HAP-1 (cell line): ENCODE results near the gene CRP.

Experiments
- DNase-seq, 2 experiments: peaks; one replicate each; pipeline ENCODE4 v3.0.0-alpha.2; 2016 to 2020; ENCODE audit warnings: low spot score in 2 of 2
- H3K27me3 ChIP-seq: fragments of 250-450 bp; sonication (Bioruptor Pico); 2 replicates; pipeline ENCODE4 v1.5.1; 2020; ENCODE audit warnings: low read depth, mild to moderate bottlenecking, moderate library complexity
- H3K36me3 ChIP-seq: fragments of 250-450 bp; sonication (Bioruptor Pico); replicated peaks from 2 replicates; pipeline ENCODE4 v1.5.1; 2020; ENCODE audit warnings: mild to moderate bottlenecking
- H3K4me1 ChIP-seq: fragments of 250-450 bp; sonication (Bioruptor Pico); 2 replicates; pipeline ENCODE4 v1.5.1; 2020; ENCODE audit warnings: mild to moderate bottlenecking
- H3K4me3 ChIP-seq: fragments of 250-450 bp; sonication (Bioruptor Pico); 2 replicates; pipeline ENCODE4 v1.5.1; 2020; ENCODE audit warnings: mild to moderate bottlenecking, moderate library complexity
- H3K9me3 ChIP-seq: fragments of 250-450 bp; sonication (Bioruptor Pico); 2 replicates; pipeline ENCODE4 v1.5.1; 2020; ENCODE audit warnings: mild to moderate bottlenecking, moderate library complexity
- in situ Hi-C: fragments of 300-500 bp; cut with MboI; formaldehyde crosslinking; loops from 3 replicates; pipeline ENCODE4 v1.14.3; 2020; ENCODE audit warnings: low sequenced_read_pairs, inconsistent platforms, mixed read lengths

CRP gene

GRCh38 chr1:159719990-159720389 is 5.6 kb upstream of the CRP start:
- H3K4me1 ChIP-seq, result no peaks in the 10 kb centered on the region
- no peaks in the 10 kb centered on the region for H3K9me3 ChIP-seq
- no peak overlapping the region for H3K4me3 ChIP-seq
- no peak for DNase-seq
- H3K36me3 ChIP-seq, result no peaks in the 10 kb centered on the region
- in situ Hi-C loops, result no loop called here
- no peaks in the 10 kb centered on the region for H3K27me3 ChIP-seq

GRCh38 chr1:159715855-159716254 is 1.5 kb upstream of the CRP start:
- Histone ChIP-seq H3K9me3 (no peaks in the 10 kb centered on the region), H3K4me3 (no peak overlapping the region), H3K36me3 (no peaks in the 10 kb centered on the region), H3K4me1 (no peaks in the 10 kb centered on the region), H3K27me3 (no peaks in the 10 kb centered on the region)
- DNase-seq, result no peak
- in situ Hi-C loops, result no loop called here

DNA sequence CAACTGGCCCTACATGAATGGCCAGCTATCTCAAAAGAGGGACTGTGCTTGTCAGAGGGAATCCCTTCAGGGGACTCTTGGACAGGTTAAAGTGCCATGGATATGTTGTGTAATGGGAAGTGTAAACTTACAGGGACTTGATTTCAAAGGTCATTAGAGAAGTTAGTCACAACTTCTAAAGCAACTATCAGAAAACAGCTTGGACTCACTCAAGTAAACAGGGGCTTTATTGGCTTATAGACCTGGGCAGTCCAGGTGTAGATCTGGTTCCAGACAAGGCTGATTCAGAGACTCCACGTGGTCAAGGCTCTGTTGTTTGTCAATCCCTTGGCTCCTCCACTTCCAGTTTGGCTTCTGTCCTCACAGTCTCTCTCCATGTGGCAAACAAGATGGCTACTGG is 2.3 kb downstream of the CRP start:
- Histone ChIP-seq H3K4me3 (no peak overlapping the region), H3K27me3 (no peaks in the 10 kb centered on the region), H3K4me1 (no peaks in the 10 kb centered on the region), H3K9me3 (no peaks in the 10 kb centered on the region), H3K36me3 (no peaks in the 10 kb centered on the region)
- in situ Hi-C loops, result no loop called here
- no peak for DNase-seq

GRCh38 chr1:159707472-159708260 is 6.7 kb downstream of the CRP start:
- Histone ChIP-seq H3K27me3 (no peaks in the 10 kb centered on the region), H3K4me3 (no peak overlapping the region), H3K4me1 (no peaks in the 10 kb centered on the region), H3K9me3 (no peaks in the 10 kb centered on the region), H3K36me3 (no peaks in the 10 kb centered on the region)
- no peak for DNase-seq
- in situ Hi-C loops, result no loop called here

DNA sequence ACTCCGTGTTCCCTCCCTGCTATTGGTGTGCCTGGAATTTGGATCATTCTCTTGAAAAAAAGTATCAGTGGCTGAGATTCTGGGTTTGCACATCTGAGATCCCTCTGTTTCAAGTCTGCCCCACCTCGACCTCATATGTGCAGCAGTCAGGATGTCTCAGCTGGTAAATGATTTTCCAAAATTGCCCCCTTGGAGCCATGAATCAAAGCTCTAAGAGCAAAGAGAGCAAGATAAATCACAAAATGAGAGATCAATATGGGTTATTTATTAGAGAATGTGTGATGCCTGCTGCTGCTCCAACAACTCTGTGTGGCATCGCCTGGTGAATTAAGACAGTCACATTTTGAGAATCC is 8.5 kb downstream of the CRP start:
- Histone ChIP-seq H3K4me3 (no peak overlapping the region), H3K4me1 (no peaks in the 10 kb centered on the region), H3K36me3 (no peaks in the 10 kb centered on the region), H3K9me3 (no peaks in the 10 kb centered on the region), H3K27me3 (no peaks in the 10 kb centered on the region)
- in situ Hi-C loops, result no loop called here
- DNase-seq, result no peak

DNA sequence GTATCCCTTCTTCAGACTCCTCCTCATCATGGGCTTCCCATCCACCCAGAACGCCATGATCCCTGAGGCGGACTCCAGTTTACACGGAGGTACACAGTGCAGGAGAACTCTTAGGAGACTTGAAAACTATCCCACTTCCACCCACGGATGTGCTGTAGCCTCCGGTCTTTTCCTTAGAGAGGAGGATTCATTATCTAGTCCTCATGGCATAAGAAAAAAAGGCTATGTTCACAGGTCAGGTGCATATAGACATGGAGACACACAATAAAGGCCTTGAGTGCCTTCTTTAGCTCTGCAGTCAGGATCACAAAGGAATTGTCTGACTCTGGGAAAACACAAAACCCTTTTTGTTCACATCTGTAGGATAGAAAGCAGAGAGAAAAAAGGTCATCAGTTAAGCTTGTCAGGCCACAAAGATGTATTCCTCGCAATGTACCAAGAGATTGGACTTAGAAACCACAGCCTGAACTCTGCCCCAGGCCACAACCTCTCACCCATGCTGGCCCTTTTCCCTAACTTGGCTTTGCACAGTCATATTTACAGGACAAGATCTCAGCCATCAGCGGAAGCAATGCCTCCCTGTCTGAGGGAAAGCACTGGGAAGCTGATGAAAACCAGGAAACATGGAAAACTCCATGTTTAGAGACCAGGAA is 9.0 kb downstream of the CRP start:
- in situ Hi-C loops, result no loop called here
- H3K36me3 ChIP-seq, result no peaks in the 10 kb centered on the region
- H3K4me3 ChIP-seq, result no peak overlapping the region
- H3K27me3 ChIP-seq, result no peaks in the 10 kb centered on the region
- H3K4me1 ChIP-seq, result no peaks in the 10 kb centered on the region
- no peaks in the 10 kb centered on the region for H3K9me3 ChIP-seq
- no peak for DNase-seq

- Histone ChIP-seq H3K36me3 (no peaks in the 10 kb centered on the region), H3K4me1 (no peaks in the 10 kb centered on the region), H3K27me3 (no peaks in the 10 kb centered on the region), H3K4me3 (no peak overlapping the region), H3K9me3 (no peaks in the 10 kb centered on the region)
- in situ Hi-C loops, result no loop called here
- DNase-seq, result no peak
Observed at GRCh38 chr1:159704481-159704880, 9.9 kb downstream of the CRP start.

- no peak overlapping the region for H3K4me3 ChIP-seq
- H3K4me1 ChIP-seq, result no peaks in the 10 kb centered on the region
- in situ Hi-C loops, result no loop called here
- no peak for DNase-seq
- no peaks in the 10 kb centered on the region for H3K9me3 ChIP-seq
- no peaks in the 10 kb centered on the region for H3K36me3 ChIP-seq
- H3K27me3 ChIP-seq, result peaks cover 4% of the 10 kb centered on the region; the same call in 1 of the 2 replicates
Observed at GRCh38 chr1:159700312-159700711, 14.1 kb downstream of the CRP start.

- peaks cover 4% of the 10 kb centered on the region; the same call in 1 of the 2 replicates for H3K27me3 ChIP-seq
- H3K4me3 ChIP-seq, result no peak overlapping the region
- no peaks in the 10 kb centered on the region for H3K4me1 ChIP-seq
- H3K9me3 ChIP-seq, result no peaks in the 10 kb centered on the region
- H3K36me3 ChIP-seq, result no peaks in the 10 kb centered on the region
- DNase-seq, result no peak
- in situ Hi-C loops, result no loop called here
Observed at GRCh38 chr1:159699653-159700052, 14.7 kb downstream of the CRP start.

GRCh38 chr1:159699246-159699645 is 15.1 kb downstream of the CRP start:
- peaks cover 4% of the 10 kb centered on the region; the same call in 1 of the 2 replicates for H3K27me3 ChIP-seq
- no peaks in the 10 kb centered on the region for H3K9me3 ChIP-seq
- in situ Hi-C loops, result no loop called here
- no peak overlapping the region for H3K4me3 ChIP-seq
- no peaks in the 10 kb centered on the region for H3K36me3 ChIP-seq
- H3K4me1 ChIP-seq, result no peaks in the 10 kb centered on the region
- DNase-seq, result no peak

DNA sequence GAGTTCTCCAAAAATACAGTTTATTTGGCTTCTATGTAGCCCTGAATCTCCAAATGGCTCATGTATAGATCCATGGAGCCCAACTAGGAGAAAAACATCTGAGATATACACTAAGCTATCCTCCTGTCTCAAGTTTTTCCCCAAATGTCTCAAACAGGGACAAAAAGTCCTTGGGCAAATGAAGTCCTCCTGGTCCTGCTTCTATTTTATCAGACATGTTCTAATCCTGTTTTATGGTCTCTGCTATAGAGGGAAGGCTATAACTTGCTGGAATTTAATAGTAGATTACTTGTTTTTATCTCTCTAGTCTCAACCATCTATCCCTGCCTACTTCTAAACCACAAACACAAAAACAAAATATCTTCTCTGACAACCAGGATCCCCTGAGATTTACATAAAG is 26.9 kb downstream of the CRP start:
- H3K36me3 ChIP-seq, result no peaks in the 10 kb centered on the region
- H3K4me3 ChIP-seq, result no peak overlapping the region
- in situ Hi-C loops, result no loop called here
- no peaks in the 10 kb centered on the region for H3K9me3 ChIP-seq
- no peak for DNase-seq
- no peaks in the 10 kb centered on the region for H3K27me3 ChIP-seq
- H3K4me1 ChIP-seq, result no peaks in the 10 kb centered on the region

- H3K4me1 ChIP-seq, result no peaks in the 10 kb centered on the region
- in situ Hi-C loops, result no loop called here
- no peak for DNase-seq
- no peaks in the 10 kb centered on the region for H3K9me3 ChIP-seq
- H3K36me3 ChIP-seq, result no peaks in the 10 kb centered on the region
- H3K27me3 ChIP-seq, result no peaks in the 10 kb centered on the region
- H3K4me3 ChIP-seq, result no peak overlapping the region
Observed at GRCh38 chr1:159686599-159687299, 27.6 kb downstream of the CRP start.

DNA sequence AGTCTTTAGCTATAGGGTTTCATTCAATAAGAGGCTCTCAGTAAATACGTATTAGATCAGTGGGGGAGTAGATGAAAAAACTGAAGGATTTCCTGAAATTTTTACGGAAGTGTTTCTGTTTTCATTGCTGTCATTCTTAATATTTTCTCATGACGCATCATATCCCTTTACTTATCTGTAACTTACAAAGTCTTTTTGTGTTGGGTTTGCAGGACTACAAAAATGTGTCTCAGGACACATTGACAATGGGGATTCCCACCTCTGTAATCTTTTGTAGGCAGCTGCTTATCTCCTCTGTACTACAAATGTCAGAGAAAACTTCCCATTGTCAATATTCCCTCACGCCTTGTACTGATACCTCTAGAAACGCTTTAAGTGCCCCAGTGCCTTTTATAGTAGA is 35.5 kb downstream of the CRP start:
- no peaks in the 10 kb centered on the region for H3K4me1 ChIP-seq
- H3K4me3 ChIP-seq, result no peak overlapping the region
- no peaks in the 10 kb centered on the region; the same call in 1 of the 2 replicates for H3K27me3 ChIP-seq
- H3K36me3 ChIP-seq, result no peaks in the 10 kb centered on the region
- no peak for DNase-seq
- no peaks in the 10 kb centered on the region for H3K9me3 ChIP-seq
- in situ Hi-C loops, result no loop called here

DNA sequence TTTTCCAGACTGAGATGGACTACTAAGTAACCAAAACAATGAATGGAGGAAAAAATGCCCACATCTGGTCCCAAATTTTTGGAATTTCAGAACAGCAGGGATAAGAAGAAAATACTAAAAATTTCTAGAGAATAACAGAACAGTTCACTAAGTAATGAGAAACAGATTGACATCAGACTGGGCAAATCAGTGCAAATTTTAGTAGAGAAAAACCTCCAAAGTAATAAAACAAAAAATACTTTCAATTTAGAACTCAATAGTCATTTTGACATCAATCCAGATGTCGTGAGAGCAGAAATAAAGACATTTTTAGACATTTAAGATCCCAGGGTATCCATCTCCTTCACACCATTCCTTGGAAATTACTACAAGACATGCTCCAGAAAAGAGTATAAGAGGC is 39.3 kb downstream of the CRP start:
- no peaks in the 10 kb centered on the region; the same call in 1 of the 2 replicates for H3K27me3 ChIP-seq
- H3K36me3 ChIP-seq, result no peaks in the 10 kb centered on the region
- DNase-seq, result no peak
- no peak overlapping the region for H3K4me3 ChIP-seq
- no peaks in the 10 kb centered on the region for H3K9me3 ChIP-seq
- H3K4me1 ChIP-seq, result no peaks in the 10 kb centered on the region
- in situ Hi-C loops, result no loop called here
